ENCODE measurements around the gene SLC16A2. TPM values are rescaled to one million over a fixed set of nuclear protein-coding genes. Genes with fewer than 3 reads are reported as not detected.

The SLC16A2 gene
- under 1 TPM; 0.06 to 0.11 TPM for total RNA-seq

- peaks cover 3% of the 10 kb centered on the region for H3K4me1 Mint-ChIP-seq
- peak within 1 kb of the TSS; percentile 81 for H3K4me3 Mint-ChIP-seq
- H3K9me3 Mint-ChIP-seq = no peaks in the 10 kb centered on the region
- DNase-seq = peak; percentile 42
- POLR2A ChIA-PET = interaction anchor here (0.6 kb wide), 1 partner anchor 64 kb away, joined by 3 read pairs; no protein-coding TSS in a partner anchor
- no peaks in the 10 kb centered on the region for H3K36me3 Mint-ChIP-seq
- no peak within 1 kb of the TSS for H3K27ac Mint-ChIP-seq
- H3K27me3 Mint-ChIP-seq = peaks cover 31% of the 10 kb centered on the region
- ATAC-seq (ENCODE audit: low read depth) = peak; percentile 44
Observed at GRCh38 chrX:74421036-74421739, at the start of gene SLC16A2. Gene SLC16A2 (plus strand): TSS chrX:74421493. CDS start chrX:74421638, 145 bp downstream.

GRCh38 chrX:74372272-74372671, 49.0 kb upstream of the SLC16A2 start:
- Mint-ChIP-seq H3K4me1 (no peaks in the 10 kb centered on the region), H3K4me3 (no peak overlapping the region), H3K9me3 (no peaks in the 10 kb centered on the region), H3K27me3 (peaks cover 5% of the 10 kb centered on the region), H3K27ac (no peak overlapping the region), H3K36me3 (no peaks in the 10 kb centered on the region)
- ATAC-seq (ENCODE audit: low read depth) (no peak), DNase-seq (no peak)
- POLR2A ChIA-PET = no interaction called here

- Mint-ChIP-seq H3K36me3 (no peaks in the 10 kb centered on the region), H3K27ac (no peak overlapping the region), H3K4me3 (no peak overlapping the region), H3K4me1 (no peaks in the 10 kb centered on the region), H3K27me3 (peaks cover 4% of the 10 kb centered on the region), H3K9me3 (no peaks in the 10 kb centered on the region)
- DNase-seq = no peak
- no peak for ATAC-seq (ENCODE audit: low read depth)
- POLR2A ChIA-PET = no interaction called here
Observed at GRCh38 chrX:74377282-74377681, 44.0 kb upstream of the SLC16A2 start.

GRCh38 chrX:74382613-74383012, 38.7 kb upstream of the SLC16A2 start:
- no peak overlapping the region for H3K4me3 Mint-ChIP-seq
- H3K27ac Mint-ChIP-seq = no peak overlapping the region
- POLR2A ChIA-PET = no interaction called here
- H3K9me3 Mint-ChIP-seq = no peaks in the 10 kb centered on the region
- peaks cover 3% of the 10 kb centered on the region for H3K27me3 Mint-ChIP-seq
- ATAC-seq (ENCODE audit: low read depth) = peak; percentile 71
- DNase-seq = peak; percentile 45
- no peaks in the 10 kb centered on the region for H3K36me3 Mint-ChIP-seq
- H3K4me1 Mint-ChIP-seq = no peaks in the 10 kb centered on the region

GRCh38 chrX:74383611-74384010, 37.7 kb upstream of the SLC16A2 start:
- no peak for ATAC-seq (ENCODE audit: low read depth)
- H3K27me3 Mint-ChIP-seq = peaks cover 3% of the 10 kb centered on the region
- H3K4me3 Mint-ChIP-seq = no peak overlapping the region
- no peaks in the 10 kb centered on the region for H3K36me3 Mint-ChIP-seq
- no peak overlapping the region for H3K27ac Mint-ChIP-seq
- no peaks in the 10 kb centered on the region for H3K4me1 Mint-ChIP-seq
- POLR2A ChIA-PET = no interaction called here
- no peak for DNase-seq
- no peaks in the 10 kb centered on the region for H3K9me3 Mint-ChIP-seq

DNA sequence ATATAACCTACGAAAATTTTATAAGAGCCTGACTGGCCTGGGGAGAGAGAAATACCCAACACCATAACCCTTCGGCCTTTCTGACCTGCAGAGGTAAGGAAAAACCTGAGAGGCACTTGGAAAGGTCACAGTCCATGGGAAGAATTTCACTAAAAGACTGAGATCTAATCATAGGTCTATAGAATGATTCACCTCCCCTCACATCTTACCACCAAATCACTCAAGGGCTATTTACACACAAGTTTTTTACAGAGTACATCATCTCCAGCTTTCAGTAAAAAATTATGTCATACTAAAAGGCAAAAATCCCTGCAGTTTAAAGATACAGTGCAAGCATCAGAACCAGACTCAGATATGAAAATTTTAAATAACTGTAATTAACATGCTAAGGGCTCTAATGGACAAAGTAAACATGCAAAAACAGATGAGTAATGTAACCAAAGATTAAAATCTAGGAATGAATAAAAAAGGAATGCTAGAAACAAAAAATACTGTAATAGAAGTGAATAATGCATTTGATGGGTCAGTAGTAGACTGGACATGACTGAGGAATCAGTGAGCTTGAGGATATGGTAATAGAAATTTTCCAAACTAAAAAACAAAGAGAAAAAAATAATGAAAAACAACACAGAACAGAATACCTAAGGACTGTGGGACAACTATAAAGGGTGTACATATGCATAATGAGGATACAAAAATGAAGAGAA, 32.1 kb upstream of the SLC16A2 start:
- no peak overlapping the region for H3K27ac Mint-ChIP-seq
- H3K4me1 Mint-ChIP-seq = no peaks in the 10 kb centered on the region
- ATAC-seq (ENCODE audit: low read depth) = no peak
- H3K9me3 Mint-ChIP-seq = no peaks in the 10 kb centered on the region
- H3K36me3 Mint-ChIP-seq = no peaks in the 10 kb centered on the region
- POLR2A ChIA-PET = no interaction called here
- no peak for DNase-seq
- H3K27me3 Mint-ChIP-seq = peaks cover 8% of the 10 kb centered on the region
- no peak overlapping the region for H3K4me3 Mint-ChIP-seq

DNA sequence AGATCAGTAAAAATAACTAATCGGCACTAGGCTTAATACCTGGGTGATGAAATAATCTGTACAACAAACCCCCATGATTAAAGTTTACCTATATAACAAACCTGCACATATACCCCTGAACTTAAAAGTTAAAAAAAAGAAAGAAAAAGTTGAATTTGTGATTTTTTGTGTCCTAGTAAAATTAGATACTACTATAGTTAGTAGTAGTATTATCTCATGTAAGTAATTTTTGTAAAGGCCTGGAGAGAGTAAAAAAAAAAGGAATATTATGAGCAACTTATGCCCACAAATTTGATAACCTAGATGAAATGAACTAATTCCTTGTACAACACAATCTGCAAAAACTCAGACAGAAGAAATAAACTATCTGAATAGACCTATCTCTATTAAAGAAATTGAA, 25.7 kb upstream of the SLC16A2 start:
- ATAC-seq (ENCODE audit: low read depth) (no peak), DNase-seq (no peak)
- Mint-ChIP-seq H3K4me3 (no peak overlapping the region), H3K27me3 (peaks cover 11% of the 10 kb centered on the region), H3K36me3 (no peaks in the 10 kb centered on the region), H3K9me3 (no peaks in the 10 kb centered on the region), H3K27ac (no peak overlapping the region), H3K4me1 (no peaks in the 10 kb centered on the region)
- POLR2A ChIA-PET = no interaction called here

DNA sequence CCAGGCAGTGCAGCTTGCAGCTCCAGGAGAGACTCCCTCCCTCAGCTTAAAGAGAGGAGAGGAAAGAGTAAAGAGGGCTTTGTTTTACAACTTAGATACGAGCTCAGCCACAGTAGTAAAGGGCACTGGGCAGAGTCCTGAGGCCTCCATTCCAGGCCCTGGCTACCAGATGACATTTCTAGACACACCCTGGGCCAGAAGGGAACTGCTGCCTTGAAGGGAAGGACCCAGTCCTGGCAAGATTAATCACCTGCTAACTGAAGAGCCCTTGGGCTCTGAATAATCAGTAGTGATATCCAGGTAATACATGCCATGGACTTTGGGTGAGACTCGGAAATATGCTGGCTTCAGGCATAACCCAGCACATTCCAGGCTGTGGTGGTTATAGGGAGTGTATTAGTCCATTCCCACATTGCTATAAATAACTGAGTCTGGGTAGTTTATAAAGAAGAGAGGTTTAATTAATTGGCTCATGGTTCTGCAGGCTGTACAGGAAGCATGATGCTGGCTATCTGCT, 15.3 kb upstream of the SLC16A2 start:
- POLR2A ChIA-PET = no interaction called here
- Mint-ChIP-seq H3K27ac (no peak overlapping the region), H3K27me3 (peaks cover 3% of the 10 kb centered on the region), H3K4me3 (no peak overlapping the region), H3K36me3 (no peaks in the 10 kb centered on the region), H3K4me1 (no peaks in the 10 kb centered on the region), H3K9me3 (no peaks in the 10 kb centered on the region)
- ATAC-seq (ENCODE audit: low read depth) = no peak
- DNase-seq = no peak

- Mint-ChIP-seq H3K27me3 (no peaks in the 10 kb centered on the region), H3K9me3 (no peaks in the 10 kb centered on the region), H3K27ac (no peak overlapping the region), H3K36me3 (no peaks in the 10 kb centered on the region), H3K4me3 (no peak overlapping the region), H3K4me1 (no peaks in the 10 kb centered on the region)
- ATAC-seq (ENCODE audit: low read depth) (no peak), DNase-seq (no peak)
- POLR2A ChIA-PET = no interaction called here
Observed at GRCh38 chrX:74408304-74408703, 13.0 kb upstream of the SLC16A2 start.

- H3K9me3 Mint-ChIP-seq = no peaks in the 10 kb centered on the region
- no peak for ATAC-seq (ENCODE audit: low read depth)
- no peak overlapping the region for H3K27ac Mint-ChIP-seq
- peaks cover 3% of the 10 kb centered on the region for H3K4me1 Mint-ChIP-seq
- peaks cover 31% of the 10 kb centered on the region for H3K27me3 Mint-ChIP-seq
- no peaks in the 10 kb centered on the region for H3K36me3 Mint-ChIP-seq
- POLR2A ChIA-PET = interaction anchor here (0.9 kb wide), 1 partner anchor 116 kb away, joined by 3 read pairs; no protein-coding TSS in a partner anchor
- DNase-seq = peak; percentile 27
- peak overlapping the region; percentile 75 for H3K4me3 Mint-ChIP-seq
Observed at GRCh38 chrX:74419864-74420195, 1.5 kb upstream of the SLC16A2 start.

- POLR2A ChIA-PET = interaction anchor here (0.6 to 0.9 kb wide), 2 partner anchors 63 to 116 kb away, joined by 3 read pairs; no protein-coding TSS in a partner anchor
- no peaks in the 10 kb centered on the region for H3K36me3 Mint-ChIP-seq
- H3K27me3 Mint-ChIP-seq = peaks cover 31% of the 10 kb centered on the region
- H3K4me3 Mint-ChIP-seq = peak overlapping the region; percentile 81
- ATAC-seq (ENCODE audit: low read depth) (peak; percentile 45), DNase-seq (peak; percentile 29)
- peaks cover 3% of the 10 kb centered on the region for H3K4me1 Mint-ChIP-seq
- H3K9me3 Mint-ChIP-seq = no peaks in the 10 kb centered on the region
- H3K27ac Mint-ChIP-seq = no peak overlapping the region
Observed at GRCh38 chrX:74420196-74421035, 877 bp upstream of the SLC16A2 start.

DNA sequence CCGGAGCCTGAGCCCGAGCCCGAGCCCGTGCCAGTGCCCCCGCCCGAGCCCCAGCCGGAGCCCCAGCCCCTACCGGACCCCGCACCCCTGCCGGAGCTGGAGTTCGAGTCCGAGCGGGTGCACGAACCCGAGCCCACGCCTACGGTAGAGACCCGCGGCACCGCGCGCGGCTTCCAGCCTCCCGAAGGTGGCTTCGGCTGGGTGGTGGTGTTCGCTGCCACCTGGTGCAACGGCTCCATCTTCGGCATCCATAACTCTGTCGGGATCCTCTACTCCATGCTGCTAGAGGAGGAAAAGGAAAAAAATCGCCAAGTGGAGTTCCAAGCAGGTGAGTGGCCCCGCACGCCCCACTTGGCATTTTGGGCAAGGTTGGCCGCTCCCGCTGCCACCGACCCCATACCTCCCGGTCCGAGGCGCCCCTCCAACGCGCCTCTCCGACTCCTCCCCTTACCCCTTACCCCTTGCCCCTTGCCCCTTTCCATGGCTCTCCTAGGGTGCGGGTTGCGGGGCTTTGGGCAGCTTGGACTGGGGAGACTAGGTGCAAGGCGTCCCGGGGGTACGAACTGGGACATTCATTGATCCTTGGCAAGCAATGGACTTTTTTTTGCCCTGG, 553 bp downstream of the SLC16A2 start:
- POLR2A ChIA-PET = no interaction called here
- ATAC-seq (ENCODE audit: low read depth) (peak; percentile 22), DNase-seq (no peak)
- Mint-ChIP-seq H3K4me1 (peaks cover 3% of the 10 kb centered on the region), H3K36me3 (no peaks in the 10 kb centered on the region), H3K4me3 (peak overlapping the region; percentile 40), H3K27me3 (peaks cover 28% of the 10 kb centered on the region), H3K27ac (no peak overlapping the region), H3K9me3 (no peaks in the 10 kb centered on the region)
